Measurements from ENCODE around the gene GRPEL2.
"Not testable (repeated sequence)": the region's sequence is repeated elsewhere in the genome, so short reads cannot be mapped to it uniquely, and the experiment has no call there.

GRPEL2 gene

GRCh38 chr5:149376711-149377447 is 31.6 kb downstream of the GRPEL2 start:
- no peak for DNase-seq (ENCODE audit: low read depth in 3 of 3)

GRCh38 chr5:149378241-149378820 is 33.0 kb downstream of the GRPEL2 start:
- no peak for DNase-seq (ENCODE audit: low read depth in 3 of 3)

GRCh38 chr5:149379177-149379761 is 34.0 kb downstream of the GRPEL2 start, which contains the start of gene IL17B:
IL17B (minus strand) TSS chr5:149379292; CDS start chr5:149379225, 67 bp downstream.
- DNase-seq (ENCODE audit: low read depth in 3 of 3): no peak

- DNase-seq (ENCODE audit: low read depth in 3 of 3): no peak
These were observed 34.6 kb downstream of the GRPEL2 start for GRCh38 chr5:149379818-149380374.

- no peak for DNase-seq (ENCODE audit: low read depth in 3 of 3)
These were observed 35.3 kb downstream of the GRPEL2 start for GRCh38 chr5:149380466-149381121.

- no peak for DNase-seq (ENCODE audit: low read depth in 3 of 3)
These were observed 36.1 kb downstream of the GRPEL2 start for GRCh38 chr5:149381261-149381985.

- peak; percentile 57 to 73 (median 65) for DNase-seq (ENCODE audit: low read depth in 3 of 3)
These were observed 36.7 kb downstream of the GRPEL2 start for GRCh38 chr5:149381986-149382338.

- DNase-seq (ENCODE audit: low read depth in 3 of 3): no peak
These were observed 37.4 kb downstream of the GRPEL2 start for GRCh38 chr5:149382517-149383220.

- no peak for DNase-seq (ENCODE audit: low read depth in 3 of 3)
These were observed 38.1 kb downstream of the GRPEL2 start for GRCh38 chr5:149383399-149383798.

- no peak for DNase-seq (ENCODE audit: low read depth in 3 of 3)
These were observed 40.9 kb downstream of the GRPEL2 start for GRCh38 chr5:149386166-149386565.

- no peak for DNase-seq (ENCODE audit: low read depth in 3 of 3)
These were observed 41.9 kb downstream of the GRPEL2 start for GRCh38 chr5:149387081-149387631.

- DNase-seq (ENCODE audit: low read depth in 3 of 3): no peak
These were observed 42.7 kb downstream of the GRPEL2 start for GRCh38 chr5:149387982-149388381.

- no peak for DNase-seq (ENCODE audit: low read depth in 3 of 3)
These were observed 43.3 kb downstream of the GRPEL2 start for GRCh38 chr5:149388498-149389190.

GRCh38 chr5:149389552-149390495 is 44.5 kb downstream of the GRPEL2 start:
- DNase-seq (ENCODE audit: low read depth in 3 of 3): no peak

- not testable (repeated sequence) for DNase-seq (ENCODE audit: low read depth in 3 of 3)
These were observed 45.8 kb downstream of the GRPEL2 start for GRCh38 chr5:149391076-149391475.

GRCh38 chr5:149391524-149391923 is 46.2 kb downstream of the GRPEL2 start:
- no peak for DNase-seq (ENCODE audit: low read depth in 3 of 3)

- DNase-seq (ENCODE audit: low read depth in 3 of 3): no peak
These were observed 47.4 kb downstream of the GRPEL2 start for GRCh38 chr5:149392718-149393117.

- DNase-seq (ENCODE audit: low read depth in 3 of 3): not testable (repeated sequence)
These were observed 49.7 kb downstream of the GRPEL2 start for GRCh38 chr5:149394996-149395395.

GRCh38 chr5:149397530-149397929 is 52.2 kb downstream of the GRPEL2 start:
- DNase-seq (ENCODE audit: low read depth in 3 of 3): no peak
